ENCODE measurements around the gene YIF1A. TPM values are rescaled to one million over a fixed set of nuclear protein-coding genes. Genes with fewer than 3 reads are reported as not detected.

The YIF1A gene
- total RNA-seq, 4 donors from 2014 or later: 77.7 to 168 (median 118) TPM

DNA sequence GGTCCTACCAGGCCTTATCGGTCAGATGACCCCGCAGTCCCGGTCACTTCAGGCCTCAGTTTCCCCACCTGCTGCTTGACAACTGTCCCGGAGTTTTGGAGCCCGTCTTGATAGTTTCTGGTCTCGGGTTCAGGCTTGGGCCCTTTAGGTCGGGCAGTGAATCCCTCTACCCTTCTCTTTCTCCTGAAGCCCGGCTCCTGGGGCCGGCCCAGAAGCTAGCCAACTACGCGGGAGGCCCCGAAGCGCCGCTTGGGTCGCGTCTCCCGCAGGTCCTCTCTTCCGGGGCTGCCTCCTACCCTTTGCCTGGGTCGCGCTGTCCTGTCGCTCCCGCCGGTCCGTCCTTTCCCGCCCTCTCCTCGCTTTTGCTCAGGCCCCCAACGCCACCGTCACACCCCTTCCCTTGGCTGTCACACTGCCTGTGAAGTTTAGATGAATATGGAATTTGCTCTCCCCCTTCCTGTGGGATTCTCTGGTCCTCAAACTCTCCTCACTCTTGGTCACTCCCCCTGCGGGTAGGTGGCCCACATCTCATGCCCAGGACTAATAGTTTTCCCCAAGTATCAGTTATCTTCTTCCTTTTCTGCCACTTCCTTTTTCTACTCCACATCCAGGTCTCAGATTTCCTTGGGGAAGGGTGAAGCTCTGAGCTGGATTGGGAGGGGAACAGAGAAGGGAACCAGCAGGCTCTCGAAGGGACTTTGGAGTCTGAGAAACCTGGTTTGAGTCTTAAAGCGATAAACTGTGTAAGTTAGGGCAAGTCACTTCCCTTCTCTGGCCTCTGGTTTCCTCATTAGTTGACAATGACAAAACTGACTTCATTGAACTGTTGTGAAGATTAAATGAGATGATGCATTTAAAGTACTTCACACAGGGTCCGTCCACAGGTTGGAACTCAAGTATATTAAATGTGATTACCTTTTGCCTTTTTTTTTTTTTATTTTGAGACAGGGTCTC lies 19.7 kb downstream of the YIF1A start:
- H3K27me3 ChIP-seq: no peaks in the 10 kb centered on the region
- TF ChIP-seq, protein P1, sequence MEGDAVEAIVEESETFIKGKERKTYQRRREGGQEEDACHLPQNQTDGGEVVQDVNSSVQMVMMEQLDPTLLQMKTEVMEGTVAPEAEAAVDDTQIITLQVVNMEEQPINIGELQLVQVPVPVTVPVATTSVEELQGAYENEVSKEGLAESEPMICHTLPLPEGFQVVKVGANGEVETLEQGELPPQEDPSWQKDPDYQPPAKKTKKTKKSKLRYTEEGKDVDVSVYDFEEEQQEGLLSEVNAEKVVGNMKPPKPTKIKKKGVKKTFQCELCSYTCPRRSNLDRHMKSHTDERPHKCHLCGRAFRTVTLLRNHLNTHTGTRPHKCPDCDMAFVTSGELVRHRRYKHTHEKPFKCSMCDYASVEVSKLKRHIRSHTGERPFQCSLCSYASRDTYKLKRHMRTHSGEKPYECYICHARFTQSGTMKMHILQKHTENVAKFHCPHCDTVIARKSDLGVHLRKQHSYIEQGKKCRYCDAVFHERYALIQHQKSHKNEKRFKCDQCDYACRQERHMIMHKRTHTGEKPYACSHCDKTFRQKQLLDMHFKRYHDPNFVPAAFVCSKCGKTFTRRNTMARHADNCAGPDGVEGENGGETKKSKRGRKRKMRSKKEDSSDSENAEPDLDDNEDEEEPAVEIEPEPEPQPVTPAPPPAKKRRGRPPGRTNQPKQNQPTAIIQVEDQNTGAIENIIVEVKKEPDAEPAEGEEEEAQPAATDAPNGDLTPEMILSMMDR (IDR thresholded peaks at IDR 0.05): no peak
- no peak for TF ChIP-seq POLR2A (IDR thresholded peaks at IDR 0.05)
- H3K4me1 ChIP-seq: peaks cover 15 to 24% of the 10 kb centered on the region in 2 donors
- peak overlapping the region; percentile 50 to 84 (median 63) for H3K4me3 ChIP-seq (replicated peaks in 1 of 3)
- peak overlapping the region; percentile 94 to 97 (median 96) for H3K27ac ChIP-seq
- H3K9me3 ChIP-seq: no peaks in the 10 kb centered on the region
- intact Hi-C loops (cut with DNase I): no loop called here
- WGBS, 2 donors: 5% methylated on average over 24 to 32 of the region's 32 CpGs
- H3K36me3 ChIP-seq: peaks cover 28 to 32% of the 10 kb centered on the region in 2 donors
- DNase-seq: peak in 1 of 2 donors; percentile 29

DNA sequence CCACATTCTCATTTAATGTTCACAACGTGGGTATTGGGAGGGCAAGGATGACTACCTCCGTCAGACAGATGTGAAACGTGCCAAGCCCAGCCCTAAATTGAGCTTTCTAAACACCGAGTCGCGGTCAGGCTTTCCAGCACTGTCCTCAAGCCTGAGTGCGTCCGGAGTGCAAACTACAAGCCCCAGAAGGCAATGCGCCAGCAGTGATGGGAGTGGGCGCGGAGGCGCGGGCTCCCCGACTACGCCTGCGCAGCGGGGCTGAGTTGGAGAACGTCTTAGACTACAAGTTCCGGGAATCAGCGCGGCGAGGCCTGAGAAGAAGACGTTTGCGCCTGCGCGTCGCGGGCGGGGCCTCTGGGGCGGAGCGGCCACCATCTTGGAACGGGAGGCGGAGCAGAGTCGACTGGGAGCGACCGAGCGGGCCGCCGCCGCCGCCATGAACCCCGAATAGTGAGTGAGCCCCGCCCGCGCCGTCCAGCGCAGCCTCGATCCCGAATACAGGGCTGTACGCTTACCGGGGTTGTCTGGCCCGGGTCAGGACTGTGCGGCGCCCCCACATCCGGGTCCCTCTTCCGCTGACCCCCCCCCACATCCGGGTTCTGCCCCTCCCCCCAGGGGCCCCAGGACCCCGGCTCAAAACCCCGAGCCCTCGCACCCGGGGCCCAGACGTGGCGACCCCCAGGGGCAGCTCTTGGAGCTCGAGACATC lies 20.5 kb downstream of the YIF1A start, which contains the start of gene RAB1B:
Gene RAB1B (plus strand): TSS at position 396 of the 708 bp plus-strand sequence. CDS start 41 bp downstream, at position 437.
- Histone ChIP-seq H3K27me3 (no peaks in the 10 kb centered on the region), H3K4me1 (peaks cover 15 to 24% of the 10 kb centered on the region in 2 donors), H3K9me3 (no peaks in the 10 kb centered on the region), H3K4me3 (replicated peaks in 1 of 3) (peak within 1 kb of the TSS; percentile 50 to 84 (median 63)), H3K27ac (peak within 1 kb of the TSS; percentile 94 to 97 (median 96)), H3K36me3 (peaks cover 20 to 24% of the 10 kb centered on the region in 2 donors)
- TF ChIP-seq POLR2A (IDR thresholded peaks at IDR 0.05): peak in 1 of 2 donors; percentile 78
- TF ChIP-seq, protein P1 (IDR thresholded peaks at IDR 0.05): no peak
- DNase-seq: peak; percentile 100
- 0% methylated on average over 9 to 27 of the region's 64 CpGs for WGBS, 2 donors
- intact Hi-C loops (cut with DNase I): no loop called here

GRCh38 chr11:66267379-66268243 lies 21.3 kb downstream of the YIF1A start:
- DNase-seq: peak; percentile 87 to 88
- Histone ChIP-seq H3K4me3 (replicated peaks in 1 of 3) (peak overlapping the region; percentile 6 to 63 (median 45)), H3K27me3 (no peaks in the 10 kb centered on the region), H3K9me3 (no peaks in the 10 kb centered on the region), H3K27ac (peak overlapping the region; percentile 94 to 97 (median 96)), H3K4me1 (peaks cover 15 to 24% of the 10 kb centered on the region in 2 donors), H3K36me3 (peaks cover 12 to 16% of the 10 kb centered on the region in 2 donors)
- 1 to 2% methylated on average over 25 to 41 of the region's 61 CpGs for WGBS, 2 donors
- intact Hi-C loops (cut with DNase I): no loop called here
- TF ChIP-seq, protein P1 (IDR thresholded peaks at IDR 0.05): peak in 1 of 6 experiments; percentile 31
- TF ChIP-seq POLR2A (IDR thresholded peaks at IDR 0.05): peak; percentile 43 to 49

- peaks cover 6 to 16% of the 10 kb centered on the region in 2 donors for H3K36me3 ChIP-seq
- TF ChIP-seq, protein P1 (IDR thresholded peaks at IDR 0.05): no peak
- no peak for TF ChIP-seq POLR2A (IDR thresholded peaks at IDR 0.05)
Observed at GRCh38 chr11:66267039-66267378, 21.9 kb downstream of the YIF1A start.

More at GRCh38 chr11:66267039-66267378, 21.9 kb downstream of the YIF1A start:
- H3K4me3 ChIP-seq (replicated peaks in 1 of 3): peak overlapping the region in 1 of 3 donors; percentile 63
- H3K4me1 ChIP-seq: peaks cover 15 to 24% of the 10 kb centered on the region in 2 donors
- WGBS, 2 donors: 25 to 28% methylated on average over 13 of the region's 13 CpGs
- H3K27me3 ChIP-seq: no peaks in the 10 kb centered on the region
- peak overlapping the region; percentile 94 to 97 (median 96) for H3K27ac ChIP-seq
- H3K9me3 ChIP-seq: no peaks in the 10 kb centered on the region
- no peak for DNase-seq
- intact Hi-C loops (cut with DNase I): no loop called here
